SK-N-MC (cell line): ENCODE results near the gene CYP24A1.

Experiments
- EZH2 ChIP-seq: fragments of 200-600 bp; sonication (generic); IDR thresholded peaks from one replicate; pipeline ENCODE4 v1.6.1; 2017; ENCODE audit warnings: antibody characterized with exemption
- FOXP2 ChIP-seq: optimal IDR thresholded peaks from 2 replicates; pipeline ENCODE3; 2011; ENCODE audit warnings: mild to moderate bottlenecking, moderate library complexity; ENCODE audit not compliant: insufficient read depth; ENCODE audit errors: extremely low read length, control extremely low read depth
- POLR2AphosphoS5 ChIP-seq: IDR thresholded peaks from 2 replicates; pipeline ENCODE4 v1.6.1; 2012; ENCODE audit warnings: mild to moderate bottlenecking, low read depth, low read length, borderline replicate concordance

- TF ChIP-seq POLR2AphosphoS5 (no peak), EZH2 (no peak), FOXP2 (no peak)
Measured at GRCh38 chr20:54104781-54105180, 69.0 kb downstream of the CYP24A1 start.
